HCT116 (cell line): Measurements from ENCODE around the gene BBS4.

Experiments
- EZH2 ChIP-seq: fragments of 200-600 bp; sonication (generic); IDR thresholded peaks from 2 replicates; pipeline ENCODE4 v1.6.1; 2017; ENCODE audit warnings: antibody characterized with exemption, mixed run types
- POLR2A ChIP-seq: IDR thresholded peaks from 2 replicates; pipeline ENCODE4 v1.7.0; 2011; ENCODE audit warnings: borderline replicate concordance; ENCODE audit not compliant: insufficient read depth, insufficient read length; ENCODE audit errors: extremely low read depth
- POLR2AphosphoS5 ChIP-seq: IDR thresholded peaks from 2 replicates; pipeline ENCODE4 v1.6.1; 2011; ENCODE audit warnings: mild to moderate bottlenecking, low read depth, low read length, moderate library complexity
- TF ChIP-seq, protein P1 (sequence below), 3 experiments: fragments of 200-600 bp in 1 of 3; sonication (generic) in 1 of 3; IDR thresholded peaks in 2 of 3; conservative IDR thresholded peaks in 1 of 3; 2 replicates each; pipeline ENCODE4 v1.5.1; 2012 to 2017; ENCODE audit warnings: low read depth in 2 of 3, low read length in 2 of 3, antibody characterized with exemption in 1 of 3, borderline replicate concordance in 1 of 3, control low read depth in 1 of 3, mild to moderate bottlenecking in 1 of 3, mixed read lengths in 1 of 3, mixed run types in 1 of 3, moderate library complexity in 1 of 3; ENCODE audit not compliant: insufficient read depth in 1 of 3

DNA sequence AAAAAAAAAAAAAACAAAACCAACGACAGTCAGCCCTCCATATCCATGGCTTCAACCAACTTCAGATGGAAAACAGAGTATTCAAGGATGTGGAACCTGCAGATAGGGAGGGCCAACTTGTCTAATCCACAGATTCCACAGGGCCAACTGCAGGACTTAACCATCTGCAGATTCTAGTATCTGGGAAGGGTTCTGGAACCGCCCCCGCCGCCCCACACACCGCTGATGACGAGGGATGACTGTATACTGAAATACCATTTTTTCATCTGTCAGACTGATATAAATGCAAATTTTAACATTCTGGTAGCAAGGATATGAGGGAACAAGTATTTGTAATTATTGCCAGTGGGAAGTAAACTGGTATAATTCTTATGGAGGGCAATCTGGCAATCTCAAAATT is 68.1 kb downstream of the BBS4 start:
- TF ChIP-seq POLR2A (no peak), EZH2 (no peak), POLR2AphosphoS5 (no peak)
- TF ChIP-seq, protein P1, sequence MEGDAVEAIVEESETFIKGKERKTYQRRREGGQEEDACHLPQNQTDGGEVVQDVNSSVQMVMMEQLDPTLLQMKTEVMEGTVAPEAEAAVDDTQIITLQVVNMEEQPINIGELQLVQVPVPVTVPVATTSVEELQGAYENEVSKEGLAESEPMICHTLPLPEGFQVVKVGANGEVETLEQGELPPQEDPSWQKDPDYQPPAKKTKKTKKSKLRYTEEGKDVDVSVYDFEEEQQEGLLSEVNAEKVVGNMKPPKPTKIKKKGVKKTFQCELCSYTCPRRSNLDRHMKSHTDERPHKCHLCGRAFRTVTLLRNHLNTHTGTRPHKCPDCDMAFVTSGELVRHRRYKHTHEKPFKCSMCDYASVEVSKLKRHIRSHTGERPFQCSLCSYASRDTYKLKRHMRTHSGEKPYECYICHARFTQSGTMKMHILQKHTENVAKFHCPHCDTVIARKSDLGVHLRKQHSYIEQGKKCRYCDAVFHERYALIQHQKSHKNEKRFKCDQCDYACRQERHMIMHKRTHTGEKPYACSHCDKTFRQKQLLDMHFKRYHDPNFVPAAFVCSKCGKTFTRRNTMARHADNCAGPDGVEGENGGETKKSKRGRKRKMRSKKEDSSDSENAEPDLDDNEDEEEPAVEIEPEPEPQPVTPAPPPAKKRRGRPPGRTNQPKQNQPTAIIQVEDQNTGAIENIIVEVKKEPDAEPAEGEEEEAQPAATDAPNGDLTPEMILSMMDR (IDR thresholded peaks at IDR 0.05 in 2 of 3, conservative IDR thresholded peaks at IDR 0.05 in 1 of 3; ENCODE audit: borderline replicate concordance in 1 of 3, insufficient read depth in 1 of 3, low read depth in 2 of 3, low read length in 2 of 3): no peak
